Activated CD4-positive, alpha-beta T cell treated with anti-CD3 and anti-CD28 coated beads, Interleukin-2, amount 10 ng/mL, durations not matched to agents 24 days and 14 days (primary cell): ENCODE results near the gene ITGB4. TPM values are rescaled to one million over a fixed set of nuclear protein-coding genes. Genes with fewer than 3 reads are reported as not detected.

ENCODE experiments used
- DNase-seq: peaks from one replicate; pipeline ENCODE4 v3.0.0; 2022
- H3K27ac Mint-ChIP-seq: one replicate; pipeline ENCODE4 v1.8.0; 2022; ENCODE audit warnings: mild to moderate bottlenecking, mixed read lengths
- H3K27me3 Mint-ChIP-seq: one replicate; pipeline ENCODE4 v1.8.0; 2022; ENCODE audit warnings: mixed read lengths
- H3K36me3 Mint-ChIP-seq: one replicate; pipeline ENCODE4 v1.8.0; 2022; ENCODE audit warnings: low read depth, mild to moderate bottlenecking, mixed read lengths
- H3K4me1 Mint-ChIP-seq: one replicate; pipeline ENCODE4 v1.8.0; 2021; ENCODE audit warnings: mixed read lengths
- H3K4me3 Mint-ChIP-seq: one replicate; pipeline ENCODE4 v1.8.0; 2022; ENCODE audit warnings: mild to moderate bottlenecking, moderate library complexity, mixed read lengths
- H3K9me3 Mint-ChIP-seq: one replicate; pipeline ENCODE4 v1.8.0; 2021; ENCODE audit warnings: mixed read lengths
- intact Hi-C: fragments of 100-400 bp; cut with micrococcal nuclease; formaldehyde crosslinking; loops from one replicate; pipeline ENCODE4 v1.15.1; 2023
- total RNA-seq: library from RNA; stranded (reverse); gene quantifications from 2 replicates; pipeline ENCODE4 v1.2.3, GENCODE V29; 2022

The ITGB4 gene
- total RNA-seq, 1 donor from 2014 or later: 1.8 TPM

GRCh38 chr17:75731086-75731715, 9.9 kb downstream of the ITGB4 start:
- intact Hi-C loops: no loop called here
- Mint-ChIP-seq H3K27me3 (no peaks in the 10 kb centered on the region), H3K36me3 (no peaks in the 10 kb centered on the region), H3K4me1 (peaks cover 3% of the 10 kb centered on the region), H3K9me3 (no peaks in the 10 kb centered on the region), H3K4me3 (no peak overlapping the region), H3K27ac (no peak overlapping the region)
- no peak for DNase-seq

DNA sequence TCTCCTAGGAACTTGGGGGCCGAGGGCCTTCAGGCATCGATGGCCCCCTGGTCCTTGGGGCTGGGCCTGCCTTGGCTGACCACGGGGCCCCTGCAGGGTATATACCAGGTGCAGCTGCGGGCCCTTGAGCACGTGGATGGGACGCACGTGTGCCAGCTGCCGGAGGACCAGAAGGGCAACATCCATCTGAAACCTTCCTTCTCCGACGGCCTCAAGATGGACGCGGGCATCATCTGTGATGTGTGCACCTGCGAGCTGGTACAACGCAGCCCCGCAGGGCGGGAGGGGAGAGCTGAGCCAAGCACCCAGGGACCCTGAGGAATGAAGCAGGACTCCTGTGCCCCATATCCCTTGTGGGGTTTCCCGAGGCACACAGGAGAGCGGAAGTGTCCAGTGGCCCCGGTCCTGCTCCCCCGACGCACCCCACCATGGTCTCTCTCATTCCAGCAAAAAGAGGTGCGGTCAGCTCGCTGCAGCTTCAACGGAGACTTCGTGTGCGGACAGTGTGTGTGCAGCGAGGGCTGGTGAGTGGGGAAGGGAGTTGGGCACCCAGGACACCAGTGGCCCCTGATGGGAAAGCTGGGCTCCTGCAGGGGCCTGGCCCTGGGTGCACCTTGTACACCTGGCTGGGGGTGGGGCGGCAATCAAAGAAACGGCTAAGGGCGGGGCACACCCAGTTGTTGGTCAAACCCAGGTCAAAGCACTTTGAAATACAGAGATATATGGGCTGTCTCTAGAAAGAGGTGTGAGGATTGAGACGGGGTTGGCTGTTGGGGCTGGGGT, 10.6 kb downstream of the ITGB4 start:
- Mint-ChIP-seq H3K36me3 (no peaks in the 10 kb centered on the region), H3K27ac (no peak overlapping the region), H3K27me3 (no peaks in the 10 kb centered on the region), H3K4me1 (peaks cover 3% of the 10 kb centered on the region), H3K4me3 (no peak overlapping the region), H3K9me3 (no peaks in the 10 kb centered on the region)
- no peak for DNase-seq
- intact Hi-C loops: no loop called here

- no peak for DNase-seq
- Mint-ChIP-seq H3K27ac (no peak overlapping the region), H3K9me3 (no peaks in the 10 kb centered on the region), H3K4me1 (peaks cover 10% of the 10 kb centered on the region), H3K4me3 (no peak overlapping the region), H3K27me3 (no peaks in the 10 kb centered on the region), H3K36me3 (no peaks in the 10 kb centered on the region)
- intact Hi-C loops: no loop called here
These were observed 12.2 kb downstream of the ITGB4 start for GRCh38 chr17:75733471-75733870.

- H3K4me1 Mint-ChIP-seq: peaks cover 11% of the 10 kb centered on the region
- no peak overlapping the region for H3K27ac Mint-ChIP-seq
- no peak for DNase-seq
- H3K36me3 Mint-ChIP-seq: no peaks in the 10 kb centered on the region
- no peak overlapping the region for H3K4me3 Mint-ChIP-seq
- no peaks in the 10 kb centered on the region for H3K9me3 Mint-ChIP-seq
- intact Hi-C loops: no loop called here
- no peaks in the 10 kb centered on the region for H3K27me3 Mint-ChIP-seq
These were observed 13.5 kb downstream of the ITGB4 start for GRCh38 chr17:75734674-75735294.

DNA sequence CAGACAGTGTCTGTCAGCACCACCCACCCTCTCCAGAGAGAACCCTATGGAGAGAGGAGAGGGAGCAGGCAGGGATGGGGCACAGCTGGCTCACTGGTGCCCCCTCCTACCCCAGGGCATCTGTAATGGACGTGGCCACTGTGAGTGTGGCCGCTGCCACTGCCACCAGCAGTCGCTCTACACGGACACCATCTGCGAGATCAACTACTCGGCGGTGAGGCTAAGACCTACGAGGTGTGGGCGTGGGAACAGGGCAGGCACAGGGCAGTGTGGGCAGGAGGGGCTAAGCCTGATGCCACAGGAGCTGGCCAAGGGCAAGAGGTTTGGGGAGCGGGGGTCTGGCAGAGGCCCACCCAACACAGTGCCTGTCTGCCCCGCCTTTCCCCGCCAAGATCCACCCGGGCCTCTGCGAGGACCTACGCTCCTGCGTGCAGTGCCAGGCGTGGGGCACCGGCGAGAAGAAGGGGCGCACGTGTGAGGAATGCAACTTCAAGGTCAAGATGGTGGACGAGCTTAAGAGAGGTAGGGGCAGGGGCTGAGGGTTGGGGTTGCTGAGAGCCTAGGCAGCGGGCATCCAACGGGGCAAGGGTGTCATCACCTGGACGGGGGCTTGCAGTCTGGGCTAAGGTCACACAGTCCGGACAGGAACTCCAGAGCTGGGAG, 15.0 kb downstream of the ITGB4 start:
- Mint-ChIP-seq H3K36me3 (no peaks in the 10 kb centered on the region), H3K27ac (no peak overlapping the region), H3K4me3 (no peak overlapping the region), H3K27me3 (no peaks in the 10 kb centered on the region), H3K4me1 (peaks cover 11% of the 10 kb centered on the region), H3K9me3 (no peaks in the 10 kb centered on the region)
- DNase-seq: no peak
- intact Hi-C loops: no loop called here

DNA sequence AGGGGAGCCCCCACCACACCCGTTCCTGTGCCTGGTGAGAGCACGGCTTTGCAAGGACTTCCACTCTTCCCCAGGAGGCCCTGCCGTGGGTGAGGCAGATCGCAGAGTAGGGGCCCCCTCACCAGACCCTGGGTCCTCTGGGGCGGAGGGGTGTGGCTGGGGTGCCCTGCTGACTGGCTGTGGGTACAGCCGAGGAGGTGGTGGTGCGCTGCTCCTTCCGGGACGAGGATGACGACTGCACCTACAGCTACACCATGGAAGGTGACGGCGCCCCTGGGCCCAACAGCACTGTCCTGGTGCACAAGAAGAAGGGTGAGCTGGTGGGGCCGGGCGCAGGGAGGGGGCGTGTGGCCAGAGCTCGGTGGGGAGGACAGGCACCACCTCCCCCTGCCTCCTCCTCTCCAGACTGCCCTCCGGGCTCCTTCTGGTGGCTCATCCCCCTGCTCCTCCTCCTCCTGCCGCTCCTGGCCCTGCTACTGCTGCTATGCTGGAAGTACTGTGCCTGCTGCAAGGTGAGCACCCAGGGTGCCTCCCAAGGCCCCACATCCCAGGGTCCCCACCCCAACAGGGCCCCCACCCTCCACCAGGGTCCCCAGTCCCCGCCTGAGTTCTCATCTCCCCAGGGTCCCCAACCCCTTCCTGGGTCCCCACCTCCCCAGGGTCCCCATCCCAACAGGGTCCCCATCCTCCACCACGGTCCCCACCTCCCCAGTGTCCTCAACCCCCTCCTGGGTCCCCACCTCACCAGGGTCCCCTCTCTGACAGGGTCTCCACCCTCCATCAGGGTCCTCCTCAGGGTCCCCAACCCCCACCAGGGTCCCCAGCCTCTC, 16.1 kb downstream of the ITGB4 start:
- no peaks in the 10 kb centered on the region for H3K27me3 Mint-ChIP-seq
- DNase-seq: no peak
- H3K9me3 Mint-ChIP-seq: no peaks in the 10 kb centered on the region
- H3K27ac Mint-ChIP-seq: no peak overlapping the region
- H3K4me3 Mint-ChIP-seq: no peak overlapping the region
- intact Hi-C loops: no loop called here
- no peaks in the 10 kb centered on the region for H3K36me3 Mint-ChIP-seq
- H3K4me1 Mint-ChIP-seq: peaks cover 11% of the 10 kb centered on the region

DNA sequence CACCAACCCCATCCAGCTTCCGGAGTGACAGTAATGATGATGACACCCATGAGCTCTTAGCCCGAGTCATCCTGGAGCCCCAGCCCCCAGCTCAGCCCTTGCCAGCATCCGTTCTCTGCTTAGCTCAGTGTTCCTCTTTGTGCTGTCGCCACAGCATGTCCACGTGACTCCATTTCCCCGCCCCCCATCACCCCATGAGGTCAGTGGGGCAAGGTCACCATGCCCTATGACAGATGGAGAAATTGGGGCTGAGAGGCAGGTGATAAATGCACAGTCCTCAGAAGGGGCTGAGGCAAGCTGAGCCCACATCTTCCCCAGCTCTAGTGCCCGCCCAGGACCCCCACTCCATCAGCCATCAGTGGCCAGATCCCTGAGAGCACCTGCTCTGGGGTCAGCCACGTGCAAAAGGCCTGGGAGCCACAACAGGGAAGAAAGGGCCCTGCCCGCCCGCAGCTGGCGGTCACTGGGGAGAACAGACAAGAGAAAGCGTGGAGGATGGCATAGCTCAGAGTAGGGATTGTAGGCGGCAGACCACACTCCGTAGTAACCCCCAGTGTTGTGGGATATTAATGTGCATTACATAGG, 17.1 kb downstream of the ITGB4 start:
- peaks cover 11% of the 10 kb centered on the region for H3K4me1 Mint-ChIP-seq
- peak overlapping the region; percentile 81 for H3K27ac Mint-ChIP-seq
- H3K4me3 Mint-ChIP-seq: no peak overlapping the region

DNA sequence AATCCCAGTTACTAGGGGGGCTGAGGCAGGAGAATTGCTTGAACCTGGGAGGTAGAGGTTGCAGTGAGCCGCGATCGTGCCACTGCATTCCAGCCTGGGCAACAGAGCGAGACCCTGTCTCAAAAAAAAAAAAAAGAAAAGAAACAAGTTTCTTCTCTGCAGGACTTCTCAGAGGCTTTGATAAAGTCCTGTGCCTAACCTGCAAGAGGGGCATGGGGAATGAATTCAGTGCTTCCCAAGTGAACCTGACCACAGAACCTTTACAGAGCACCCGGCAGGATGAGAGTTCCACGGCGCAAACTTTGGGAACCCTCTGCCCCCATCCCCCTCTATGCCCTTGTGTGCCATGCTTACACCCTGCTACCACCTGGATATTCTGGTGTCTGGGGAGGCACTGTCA, 17.9 kb downstream of the ITGB4 start:
- Mint-ChIP-seq H3K27me3 (no peaks in the 10 kb centered on the region), H3K9me3 (no peaks in the 10 kb centered on the region), H3K4me1 (peaks cover 11% of the 10 kb centered on the region), H3K36me3 (no peaks in the 10 kb centered on the region), H3K4me3 (no peak overlapping the region), H3K27ac (no peak overlapping the region)
- intact Hi-C loops: no loop called here
- DNase-seq: no peak

More for the DNA sequence above, 17.1 kb downstream of the ITGB4 start:
- DNase-seq: peak; percentile 77
- Mint-ChIP-seq H3K9me3 (no peaks in the 10 kb centered on the region), H3K27me3 (no peaks in the 10 kb centered on the region), H3K36me3 (no peaks in the 10 kb centered on the region)
- intact Hi-C loops: no loop called here

DNA sequence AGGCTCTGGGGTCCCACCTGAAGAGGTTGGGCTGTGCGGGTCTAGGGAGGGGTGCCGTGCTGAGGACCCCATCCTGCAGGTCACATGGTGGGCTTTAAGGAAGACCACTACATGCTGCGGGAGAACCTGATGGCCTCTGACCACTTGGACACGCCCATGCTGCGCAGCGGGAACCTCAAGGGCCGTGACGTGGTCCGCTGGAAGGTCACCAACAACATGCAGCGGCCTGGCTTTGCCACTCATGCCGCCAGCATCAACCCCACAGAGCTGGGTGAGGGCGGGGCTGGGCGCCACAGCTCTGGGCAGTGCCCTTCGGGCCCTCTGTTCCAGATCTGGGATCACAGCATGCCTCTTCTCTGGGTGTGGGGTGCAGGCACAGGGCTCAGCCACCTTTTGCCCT, 18.5 kb downstream of the ITGB4 start:
- no peak overlapping the region for H3K4me3 Mint-ChIP-seq
- DNase-seq: no peak
- intact Hi-C loops: loop anchor here (10.0 kb wide), 1 partner anchor 315 kb away; no protein-coding TSS in a partner anchor
- H3K9me3 Mint-ChIP-seq: no peaks in the 10 kb centered on the region
- no peaks in the 10 kb centered on the region for H3K27me3 Mint-ChIP-seq
- H3K36me3 Mint-ChIP-seq: no peaks in the 10 kb centered on the region
- H3K4me1 Mint-ChIP-seq: peaks cover 8% of the 10 kb centered on the region
- H3K27ac Mint-ChIP-seq: no peak overlapping the region

- Mint-ChIP-seq H3K9me3 (no peaks in the 10 kb centered on the region), H3K4me1 (peaks cover 8% of the 10 kb centered on the region), H3K27ac (no peak overlapping the region), H3K36me3 (no peaks in the 10 kb centered on the region), H3K4me3 (no peak overlapping the region), H3K27me3 (no peaks in the 10 kb centered on the region)
- no peak for DNase-seq
- intact Hi-C loops: loop anchor here (10.0 kb wide), 1 partner anchor 315 kb away; no protein-coding TSS in a partner anchor
These were observed 19.0 kb downstream of the ITGB4 start for GRCh38 chr17:75740215-75740614.

DNA sequence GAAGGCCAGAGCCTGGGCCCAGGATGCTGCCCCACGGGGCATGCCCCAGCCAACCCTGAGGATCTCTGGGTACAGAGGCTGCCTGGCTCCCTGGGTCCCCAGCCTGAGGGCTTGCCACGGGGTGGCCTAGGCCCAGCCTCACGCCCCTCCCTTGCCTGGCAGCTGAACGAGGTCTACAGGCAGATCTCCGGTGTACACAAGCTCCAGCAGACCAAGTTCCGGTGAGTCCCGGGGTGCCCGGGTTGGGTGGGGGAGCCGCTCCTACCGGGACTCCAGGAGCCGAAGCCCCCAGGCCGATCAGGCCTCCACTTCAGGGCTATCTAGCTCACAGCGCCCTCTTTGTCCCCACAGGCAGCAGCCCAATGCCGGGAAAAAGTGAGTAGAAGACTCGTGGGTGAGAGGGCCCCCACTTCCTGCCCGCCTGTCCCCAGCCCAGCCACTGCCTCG, 19.4 kb downstream of the ITGB4 start:
- Mint-ChIP-seq H3K27me3 (no peaks in the 10 kb centered on the region), H3K4me1 (peaks cover 8% of the 10 kb centered on the region), H3K27ac (no peak overlapping the region), H3K9me3 (no peaks in the 10 kb centered on the region), H3K4me3 (no peak overlapping the region), H3K36me3 (no peaks in the 10 kb centered on the region)
- intact Hi-C loops: loop anchor here (10.0 kb wide), 1 partner anchor 316 kb away; no protein-coding TSS in a partner anchor
- DNase-seq: no peak

- DNase-seq: no peak
- intact Hi-C loops: loop anchor here (10.0 kb wide), 1 partner anchor 318 kb away; no protein-coding TSS in a partner anchor
- Mint-ChIP-seq H3K9me3 (no peaks in the 10 kb centered on the region), H3K4me3 (no peak overlapping the region), H3K4me1 (peaks cover 8% of the 10 kb centered on the region), H3K27ac (no peak overlapping the region), H3K36me3 (no peaks in the 10 kb centered on the region), H3K27me3 (no peaks in the 10 kb centered on the region)
These were observed 21.1 kb downstream of the ITGB4 start for GRCh38 chr17:75742337-75742736.
